ENCODE data around the gene ERFE. TPM values are rescaled to one million over a fixed set of nuclear protein-coding genes. Genes with fewer than 3 reads are reported as not detected.
"Not testable (repeated sequence)": the region's sequence is repeated elsewhere in the genome, so short reads cannot be mapped to it uniquely, and the experiment has no call there.

ERFE gene, protein sequence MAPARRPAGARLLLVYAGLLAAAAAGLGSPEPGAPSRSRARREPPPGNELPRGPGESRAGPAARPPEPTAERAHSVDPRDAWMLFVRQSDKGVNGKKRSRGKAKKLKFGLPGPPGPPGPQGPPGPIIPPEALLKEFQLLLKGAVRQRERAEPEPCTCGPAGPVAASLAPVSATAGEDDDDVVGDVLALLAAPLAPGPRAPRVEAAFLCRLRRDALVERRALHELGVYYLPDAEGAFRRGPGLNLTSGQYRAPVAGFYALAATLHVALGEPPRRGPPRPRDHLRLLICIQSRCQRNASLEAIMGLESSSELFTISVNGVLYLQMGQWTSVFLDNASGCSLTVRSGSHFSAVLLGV
- 1 to 10 TPM in 3 of 4 donors, under 1 TPM in 1; 0.70 to 7.7 (median 5.0) TPM for polyA plus RNA-seq (ENCODE audit: insufficient read length in 4 of 4)

DNA sequence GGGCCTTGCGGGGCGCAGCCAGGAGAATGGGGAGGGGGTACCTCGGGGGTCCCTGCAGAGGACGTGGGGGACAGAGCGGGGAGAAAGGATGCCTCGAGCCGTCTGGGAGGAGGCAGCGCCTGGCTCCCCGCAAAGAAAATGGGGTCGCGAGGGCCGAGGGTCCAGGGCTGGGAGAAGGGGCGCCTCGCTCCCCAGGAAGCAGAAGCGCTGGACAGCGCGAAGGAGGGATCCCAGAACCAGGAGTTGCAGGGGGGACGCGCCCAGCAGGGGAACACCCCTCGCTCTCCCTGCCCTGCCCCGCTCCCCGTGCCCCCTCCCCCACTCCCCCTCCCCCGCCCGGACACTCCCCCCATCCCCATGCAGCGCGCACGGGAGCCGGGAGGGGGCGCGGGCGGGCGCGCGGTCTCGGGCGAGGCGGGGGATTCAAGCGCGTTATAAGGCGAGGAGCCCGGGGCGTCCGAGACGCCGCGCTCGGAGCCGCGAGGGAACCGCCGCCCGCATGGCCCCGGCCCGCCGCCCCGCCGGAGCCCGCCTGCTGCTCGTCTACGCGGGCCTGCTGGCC, at the start of gene ERFE:
Gene ERFE, plus strand, starts transcription at position 462 of the 562 bp plus-strand sequence. Its CDS starts 38 bp downstream, at position 500.
- DNase-seq (ENCODE audit: low read depth in 4 of 4, low spot score in 3 of 4) = no peak

DNA sequence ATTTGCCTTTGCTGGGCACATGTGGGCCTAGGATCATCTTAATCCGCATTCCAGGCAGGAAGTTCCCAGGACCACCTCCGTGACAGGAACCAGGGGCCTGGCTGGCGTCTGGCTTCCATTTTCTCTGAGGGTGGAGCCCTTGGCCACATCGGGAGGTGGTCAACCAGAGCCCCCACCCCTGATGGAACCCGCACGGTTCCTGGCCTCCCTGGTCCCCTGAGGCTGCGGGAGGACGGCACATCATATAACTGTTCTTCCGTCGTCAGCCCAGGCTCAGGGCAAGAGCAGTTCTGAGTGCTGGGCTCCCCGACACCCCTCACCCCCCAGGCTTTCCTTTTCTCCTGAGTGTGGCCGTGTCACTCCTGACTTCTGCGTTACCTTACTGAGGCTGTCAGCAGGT, 45.2 kb upstream of the ERFE start:
- DNase-seq (ENCODE audit: low read depth in 4 of 4, low spot score in 3 of 4) = no peak

DNA sequence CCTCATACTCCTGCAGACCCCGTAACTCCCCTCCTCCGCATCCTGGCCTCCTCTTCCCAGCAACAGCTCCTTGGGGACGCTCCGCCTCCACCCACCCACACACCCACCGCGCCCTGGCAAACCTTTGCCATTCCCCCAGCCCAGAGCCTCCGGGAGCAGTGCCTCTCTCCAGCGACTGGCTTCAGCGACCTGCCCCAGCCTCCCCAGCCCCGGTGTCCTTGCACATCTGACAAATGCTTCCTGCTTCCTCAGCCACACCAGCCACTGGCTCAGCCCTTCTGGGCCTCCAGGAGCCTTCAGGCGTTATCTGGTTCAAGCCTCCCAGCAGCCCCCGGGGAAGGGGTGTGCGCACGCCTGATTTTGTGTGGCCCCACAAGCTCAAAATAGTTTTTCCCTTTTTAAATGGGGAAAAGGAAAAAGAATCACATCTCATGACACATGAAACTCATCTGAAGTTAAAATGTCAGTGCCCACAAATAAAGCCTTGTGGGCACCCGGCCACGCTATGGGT, 44.4 kb upstream of the ERFE start:
- no peak for DNase-seq (ENCODE audit: low read depth in 4 of 4, low spot score in 3 of 4)

DNA sequence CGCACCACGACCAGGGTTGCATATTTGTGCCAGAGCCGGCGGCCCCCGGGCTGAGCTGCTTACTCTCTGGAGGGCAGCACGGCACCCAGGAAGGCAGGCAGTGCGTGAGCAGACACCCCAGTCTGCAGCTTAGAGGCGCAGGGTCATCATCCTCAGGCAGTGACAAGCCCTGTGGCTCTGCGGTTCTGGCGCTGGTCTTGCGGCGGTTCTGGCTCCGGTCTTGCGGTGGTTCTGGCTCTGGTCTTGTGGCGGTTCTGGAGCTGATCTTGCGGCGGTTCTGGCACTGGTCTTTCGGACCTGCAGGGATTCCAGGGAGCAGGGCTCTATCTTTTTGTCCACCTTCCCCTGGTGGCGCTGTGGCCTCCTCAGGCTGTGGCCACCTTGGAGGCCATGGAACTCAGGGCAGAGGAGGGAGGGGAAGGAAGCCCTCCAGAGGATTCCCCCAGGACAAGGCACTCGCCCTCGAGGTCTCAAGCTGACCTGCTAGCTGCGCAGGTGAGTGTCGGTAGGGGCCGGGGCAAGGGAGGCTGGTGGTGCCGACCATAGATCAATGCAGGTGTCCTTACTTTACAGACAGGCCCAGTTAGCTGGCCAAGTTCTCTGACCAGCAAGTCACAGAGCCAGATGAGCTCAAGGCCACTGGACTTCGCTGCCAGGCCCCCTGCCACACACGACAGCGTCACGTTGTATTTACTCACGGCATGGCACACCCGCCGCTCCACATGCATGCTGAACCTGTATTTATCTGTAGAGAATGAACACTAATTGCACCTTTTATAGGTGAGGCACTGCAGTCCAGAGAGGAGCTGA, 43.7 kb upstream of the ERFE start:
- no peak for DNase-seq (ENCODE audit: low read depth in 4 of 4, low spot score in 3 of 4)

DNA sequence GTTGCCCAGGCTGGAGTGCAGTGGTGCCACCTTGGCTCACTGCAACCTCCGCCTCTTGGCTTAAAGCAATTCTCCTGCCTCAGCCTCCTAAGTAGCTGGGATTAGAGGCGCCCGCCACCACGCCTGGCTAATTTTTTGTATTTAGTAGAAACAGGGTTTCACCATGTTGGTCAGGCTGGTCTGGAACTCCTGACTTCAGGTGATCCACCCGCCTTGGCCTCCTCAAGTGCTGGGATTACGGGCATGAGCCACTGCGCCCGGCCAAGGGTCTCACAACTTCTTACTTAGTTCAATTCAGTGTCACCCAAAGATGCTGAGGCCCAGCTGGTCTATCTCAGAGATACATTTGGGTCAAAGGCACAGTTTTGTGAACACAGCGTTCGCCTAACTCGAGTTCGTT, 43.1 kb upstream of the ERFE start:
- DNase-seq (ENCODE audit: low read depth in 4 of 4, low spot score in 3 of 4) = not testable (repeated sequence)

DNA sequence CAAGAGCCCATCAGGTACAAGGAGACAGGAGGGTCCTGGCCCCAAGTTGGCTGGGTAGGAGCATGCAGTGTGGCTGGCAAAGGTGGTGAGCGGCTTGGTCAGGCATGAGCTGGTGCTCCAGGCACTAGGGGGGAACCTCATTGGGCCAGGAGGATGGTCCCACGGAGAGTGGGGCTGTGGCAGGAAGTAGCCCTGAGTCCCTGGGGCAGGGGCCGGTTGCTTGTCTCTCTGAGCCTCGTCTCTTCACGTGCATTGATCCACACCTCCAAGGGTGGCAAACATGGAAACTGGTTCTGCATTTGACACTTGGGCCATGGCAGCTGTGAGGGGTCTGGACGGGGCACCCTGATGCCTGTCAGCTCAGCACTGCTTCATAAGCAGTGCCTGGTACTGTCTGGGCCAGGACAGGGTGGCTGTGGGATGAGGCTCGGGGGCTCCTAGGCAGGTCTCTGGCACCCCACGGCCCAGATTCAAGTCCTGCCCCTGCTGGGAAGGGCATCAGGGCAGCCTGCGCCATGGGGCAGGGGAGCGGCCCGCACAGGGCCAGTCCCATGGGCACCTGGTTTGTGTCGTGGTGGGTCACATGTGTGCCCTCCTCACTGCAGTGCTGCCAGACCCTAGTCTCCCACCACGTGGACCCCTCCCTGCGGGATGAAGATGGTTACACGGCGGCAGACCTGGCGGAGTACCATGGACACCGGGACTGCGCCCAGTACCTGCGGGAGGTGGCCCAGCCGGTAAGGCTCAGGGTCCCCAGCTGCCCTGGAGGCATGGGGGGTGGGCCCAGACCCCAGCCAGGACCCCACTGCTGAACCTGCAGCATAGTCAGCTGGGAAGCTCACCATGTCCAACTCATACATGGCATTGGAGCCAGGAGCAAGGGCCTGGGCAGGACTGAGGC, 42.2 kb upstream of the ERFE start:
- no peak for DNase-seq (ENCODE audit: low read depth in 4 of 4, low spot score in 3 of 4)

DNA sequence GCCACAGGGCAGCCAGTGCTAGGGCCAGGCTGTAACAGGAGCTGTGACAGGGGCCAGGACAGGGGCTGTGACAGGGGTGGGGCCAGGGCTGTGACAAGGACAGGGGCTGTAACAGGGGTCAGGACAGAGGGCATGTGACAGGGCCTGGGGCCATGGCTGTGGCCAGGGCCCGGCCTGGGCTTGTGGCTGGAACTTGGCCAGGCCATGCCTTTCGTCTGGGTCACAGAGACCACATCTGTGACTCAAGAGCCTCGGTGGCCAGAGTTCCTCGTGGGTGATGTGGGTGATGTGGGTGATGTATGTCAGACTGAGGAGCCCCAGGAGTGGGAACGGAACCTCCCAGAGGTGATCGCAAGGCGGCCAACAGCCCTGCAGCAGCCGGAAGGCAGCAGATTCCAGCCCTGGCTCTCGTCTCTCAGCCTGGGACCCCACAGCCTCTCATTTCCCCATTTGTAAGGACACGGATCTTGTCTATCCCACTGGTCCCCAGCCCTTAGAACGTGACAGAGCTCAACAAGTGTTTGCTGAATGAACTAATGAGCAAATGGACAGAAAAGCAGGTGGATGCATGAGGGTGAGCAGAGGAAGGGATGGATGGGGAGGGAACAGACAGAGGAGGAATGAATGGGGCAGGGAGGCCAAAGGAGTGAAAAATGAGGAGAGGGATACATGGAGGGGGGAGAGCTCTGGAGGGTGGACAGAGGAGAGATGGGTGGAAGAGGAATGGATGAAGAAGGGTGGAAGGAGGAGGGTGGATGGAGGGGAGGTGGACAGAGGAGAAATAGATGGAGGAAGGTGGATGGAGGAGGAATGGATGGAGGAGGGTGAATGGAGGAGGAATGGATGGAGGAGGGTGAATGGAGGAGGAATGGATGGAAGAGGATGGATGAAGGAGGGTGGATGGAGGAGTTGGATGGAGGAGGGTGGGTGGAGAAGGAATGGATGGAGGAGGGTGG, 41.3 kb upstream of the ERFE start:
- no peak for DNase-seq (ENCODE audit: low read depth in 4 of 4, low spot score in 3 of 4)

DNA sequence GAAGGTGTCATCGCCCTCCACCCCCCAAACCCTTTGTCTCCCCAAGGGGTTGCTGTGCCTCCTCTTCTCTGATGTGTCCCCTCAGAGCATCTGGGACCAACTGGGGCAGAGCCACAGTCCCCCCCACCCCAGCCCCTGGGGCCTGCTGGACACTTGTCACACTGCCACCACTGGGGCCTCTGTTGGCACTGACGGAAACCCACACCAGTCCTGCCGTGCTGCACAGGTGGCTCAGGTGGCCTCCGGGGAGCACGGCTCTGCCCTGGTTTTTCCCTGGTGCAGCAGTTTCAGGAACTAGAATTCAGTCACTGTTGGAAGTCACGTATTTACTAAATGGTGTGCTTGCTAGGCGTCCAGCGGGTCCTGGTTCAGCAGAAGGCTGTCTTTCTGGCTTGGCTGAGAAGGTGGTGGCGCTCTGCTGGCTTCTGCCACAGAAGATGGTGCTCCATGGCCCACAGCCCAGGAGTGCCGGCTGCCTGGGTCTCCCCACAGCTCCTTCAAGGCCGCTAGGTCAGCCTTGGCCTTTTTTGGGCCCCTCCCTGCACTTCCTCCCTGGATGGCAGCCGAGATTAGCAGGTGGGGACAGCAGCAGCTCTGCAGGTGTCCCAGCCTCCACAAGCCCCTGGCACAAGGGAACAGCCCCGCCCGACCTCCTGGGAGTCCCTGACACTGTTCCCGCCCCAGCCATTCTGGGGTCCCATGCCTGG, 38.9 kb upstream of the ERFE start:
- DNase-seq (ENCODE audit: low read depth in 4 of 4, low spot score in 3 of 4) = no peak

DNA sequence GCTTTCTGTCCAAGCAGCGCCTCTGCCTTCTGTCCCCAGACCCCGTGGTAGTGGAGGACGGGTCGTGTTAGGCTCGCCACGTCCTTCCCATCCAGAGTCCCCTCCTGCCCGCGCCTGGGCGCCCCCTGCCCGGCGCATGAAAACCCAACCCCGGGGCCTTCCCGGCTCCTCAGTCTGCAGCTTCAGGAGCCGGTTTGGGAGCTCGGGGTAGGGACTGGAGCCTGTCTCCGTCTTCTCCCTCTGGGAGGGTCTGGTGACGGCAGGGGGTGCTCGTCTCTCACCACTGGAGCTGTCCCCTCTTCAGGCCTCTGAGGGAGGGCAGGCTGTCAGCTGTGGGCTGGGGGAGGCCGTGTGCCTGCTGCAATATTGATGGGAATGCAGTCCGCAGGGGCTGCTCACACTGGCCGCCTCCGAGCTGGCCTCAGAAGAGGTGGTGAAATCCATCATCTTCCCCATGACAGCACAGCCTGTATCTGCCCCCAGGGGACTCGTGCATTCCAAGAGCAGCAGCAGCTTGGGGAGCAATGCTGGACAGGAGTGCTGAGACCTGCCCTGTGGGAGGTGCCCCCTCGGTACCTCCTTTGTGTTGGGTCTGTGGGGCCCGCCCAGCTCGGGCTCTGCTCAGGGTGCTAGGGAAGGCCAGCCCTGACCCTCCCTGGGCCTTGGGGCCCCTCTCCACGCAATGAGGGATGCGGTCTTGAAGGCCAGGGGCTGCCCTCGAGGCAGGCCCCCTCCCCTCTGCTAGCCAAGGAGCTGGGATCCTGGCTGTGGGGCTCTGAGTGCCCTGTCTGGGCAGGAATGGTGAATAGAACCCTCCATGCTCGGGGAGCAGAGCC, 38.1 kb upstream of the ERFE start:
- DNase-seq (ENCODE audit: low read depth in 4 of 4, low spot score in 3 of 4) = no peak

DNA sequence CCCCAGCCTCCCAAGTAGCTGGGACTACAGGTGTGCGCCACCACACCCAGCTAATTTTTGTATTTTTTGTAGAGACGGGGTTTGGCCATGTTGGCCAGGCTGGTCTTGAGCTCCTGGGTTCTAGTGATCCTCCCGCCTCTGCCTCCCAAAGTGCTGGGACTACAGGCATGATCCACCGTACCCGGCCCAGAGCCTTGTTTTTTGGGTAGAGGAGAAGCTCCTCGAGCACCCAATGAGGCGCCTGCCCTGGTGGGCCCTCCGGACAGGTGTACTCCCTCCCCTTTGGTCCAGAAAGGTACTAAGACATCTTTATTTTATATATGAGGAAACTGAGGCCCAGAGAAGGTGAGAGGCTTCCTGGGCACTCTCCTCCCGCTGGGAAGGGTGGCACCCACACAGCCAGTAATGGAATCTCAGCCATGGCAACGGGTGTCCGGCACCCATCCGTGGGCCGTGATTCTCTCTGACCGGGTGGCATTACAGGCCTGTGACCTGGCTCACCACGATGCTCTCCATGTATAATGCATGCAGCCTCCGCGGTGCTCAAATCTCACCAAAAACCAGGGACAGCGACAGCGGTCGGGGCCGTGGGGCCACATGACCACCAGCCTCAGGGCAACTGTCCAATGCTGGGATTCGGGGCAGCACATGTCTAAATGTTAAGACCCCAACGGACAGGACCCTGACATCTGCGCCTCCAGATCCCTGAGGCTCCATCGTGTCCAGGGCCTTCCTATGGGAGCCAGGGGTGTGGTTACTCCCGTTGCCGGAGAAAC, 37.1 kb upstream of the ERFE start:
- DNase-seq (ENCODE audit: low read depth in 4 of 4, low spot score in 3 of 4) = no peak

DNA sequence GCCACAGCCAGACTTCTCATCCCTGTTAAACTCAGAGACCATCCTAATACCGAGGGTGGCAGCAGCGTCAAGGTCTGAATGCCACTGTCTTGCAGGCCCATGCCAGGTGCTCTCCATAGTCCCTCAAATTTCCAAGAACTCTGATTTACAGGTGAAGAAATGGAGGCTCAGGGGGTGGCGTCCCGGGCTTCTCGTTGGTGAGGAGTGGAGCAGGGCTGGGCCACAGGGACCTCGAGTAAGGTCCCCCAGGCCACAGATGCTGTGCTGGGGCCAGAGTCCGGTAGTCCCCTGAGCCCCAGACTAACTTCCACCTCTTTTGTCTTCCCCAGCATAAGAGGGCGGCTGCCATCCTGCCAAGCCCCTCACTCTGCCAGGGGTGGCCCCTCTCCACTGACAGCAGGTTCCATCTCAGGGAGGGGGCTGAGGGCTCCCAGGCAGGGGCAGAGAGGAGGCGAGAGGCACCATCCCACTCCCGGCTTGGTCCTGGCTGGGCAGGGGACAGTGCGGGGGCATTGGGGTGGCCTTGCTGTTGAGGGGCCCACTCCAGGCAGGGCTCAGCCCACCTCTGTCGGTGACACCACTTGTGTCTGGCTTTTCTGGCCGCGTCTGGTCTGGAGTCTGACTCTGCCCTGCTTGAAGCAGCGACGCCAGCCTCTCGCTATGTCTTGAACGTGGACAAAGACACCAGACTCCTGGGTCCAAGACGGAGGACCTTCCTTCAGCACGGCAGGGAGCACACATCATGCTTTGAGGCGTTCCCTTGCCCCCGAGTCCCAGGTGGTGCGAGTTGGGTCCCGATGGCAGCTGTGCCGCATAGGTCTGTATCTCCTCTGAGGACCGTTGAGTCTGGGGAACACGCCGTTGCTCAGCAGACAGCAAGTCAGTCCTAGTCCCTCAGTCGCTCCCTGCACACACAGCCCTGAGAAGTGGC, 36.2 kb upstream of the ERFE start:
- no peak for DNase-seq (ENCODE audit: low read depth in 4 of 4, low spot score in 3 of 4)

DNA sequence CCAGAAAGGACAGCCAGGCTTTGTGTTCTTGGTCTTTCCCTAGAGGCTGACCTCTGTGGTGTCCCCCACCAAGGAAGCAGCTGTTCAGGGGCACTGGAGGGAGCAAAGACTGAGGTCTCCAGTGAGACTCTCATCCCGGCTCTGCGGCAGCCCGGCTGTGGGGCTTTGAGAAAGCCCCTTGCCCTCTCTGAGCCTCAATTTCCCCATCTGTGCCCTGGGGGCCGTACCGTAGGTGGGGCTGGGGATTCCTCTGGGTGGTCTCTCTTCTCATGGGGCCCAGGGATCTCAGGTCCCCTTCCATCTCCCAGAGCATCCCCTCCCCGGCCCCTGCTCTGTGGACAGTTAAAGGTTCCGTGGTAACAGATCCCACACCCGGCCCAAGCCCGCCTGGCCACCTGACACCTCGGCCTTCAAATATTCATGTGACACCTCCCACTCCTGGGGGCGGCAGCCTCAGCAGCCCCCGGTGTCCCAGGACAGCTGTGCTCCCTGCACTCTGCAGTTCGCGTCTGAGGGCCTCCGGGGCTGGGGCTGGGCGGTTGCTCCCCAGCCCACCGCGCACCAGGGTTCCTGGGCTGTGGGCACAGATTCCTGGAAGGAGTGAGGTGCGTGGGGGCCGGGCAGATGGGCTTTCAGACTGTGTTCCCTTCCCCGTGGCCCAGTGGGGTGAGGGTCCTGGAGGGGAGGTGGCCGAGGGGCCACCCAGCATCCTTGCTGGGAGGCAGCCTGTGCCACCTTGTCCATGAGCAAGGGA, 35.4 kb upstream of the ERFE start:
- no peak for DNase-seq (ENCODE audit: low read depth in 4 of 4, low spot score in 3 of 4)

DNA sequence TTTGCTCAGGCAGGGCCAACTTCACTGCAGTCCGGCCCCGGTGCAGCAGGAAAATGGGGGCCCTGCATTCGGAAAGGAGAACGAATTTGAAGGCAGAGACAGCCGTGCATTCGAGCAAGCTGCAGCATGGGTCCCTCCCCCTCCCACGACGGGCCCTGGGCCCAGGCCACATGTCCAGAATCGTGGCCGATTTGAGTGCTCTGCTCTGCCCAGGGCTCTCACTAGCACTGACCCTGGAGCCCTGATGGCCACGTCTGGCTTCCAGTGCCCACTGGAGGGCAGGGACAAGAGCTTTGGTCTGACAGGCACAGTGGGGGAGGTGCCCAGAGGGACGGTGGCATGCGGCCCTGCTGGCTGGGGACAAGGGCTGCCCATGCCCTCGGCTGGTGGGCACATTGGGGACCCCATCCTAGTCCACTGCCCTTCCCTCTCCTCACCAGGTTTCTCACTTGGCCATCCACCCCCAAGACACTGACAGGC, 34.7 kb upstream of the ERFE start:
- DNase-seq (ENCODE audit: low read depth in 4 of 4, low spot score in 3 of 4) = no peak

DNA sequence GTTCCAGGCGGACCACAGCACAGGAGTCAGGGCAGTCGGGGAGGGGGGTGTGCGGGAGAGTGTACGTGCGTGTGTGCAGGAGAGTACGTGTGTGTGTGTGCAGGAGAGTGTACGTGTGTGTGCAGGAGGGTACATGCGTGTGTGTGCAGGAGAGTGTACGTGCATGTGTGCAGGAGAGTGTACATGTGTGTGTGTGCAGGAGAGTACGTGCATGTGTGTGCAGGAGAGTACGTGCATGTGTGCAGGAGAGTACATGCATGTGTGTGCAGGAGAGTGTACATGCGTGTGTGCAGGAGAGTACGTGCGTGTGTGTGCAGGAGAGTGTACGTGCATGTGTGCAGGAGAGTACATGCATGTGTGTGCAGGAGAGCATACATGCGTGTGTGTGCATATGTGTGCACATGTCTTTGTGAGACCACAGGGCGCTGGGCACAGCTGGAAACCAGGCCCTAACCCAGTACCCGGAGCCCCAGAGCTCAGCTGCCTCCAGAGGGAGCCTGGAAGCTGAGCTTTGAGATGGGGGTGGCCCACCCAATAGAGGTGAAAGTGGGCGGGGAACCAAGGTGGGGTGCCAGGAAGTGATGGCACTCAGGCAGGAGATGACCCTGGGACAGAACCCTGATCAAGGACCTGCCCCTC, 34.2 kb upstream of the ERFE start:
- DNase-seq (ENCODE audit: low read depth in 4 of 4, low spot score in 3 of 4) = no peak

Measured in left renal pelvis (tissue), 4 donors.